ENCODE results near the gene SLC6A19.
"Not testable (repeated sequence)": the region's sequence is repeated elsewhere in the genome, so short reads cannot be mapped to it uniquely, and the experiment has no call there.

The SLC6A19 gene

GRCh38 chr5:1201327-1202025, at the start of gene SLC6A19:
SLC6A19 (plus strand) TSS chr5:1201595; CDS start chr5:1201651, 56 bp downstream.
- DNase-seq = no peak

DNA sequence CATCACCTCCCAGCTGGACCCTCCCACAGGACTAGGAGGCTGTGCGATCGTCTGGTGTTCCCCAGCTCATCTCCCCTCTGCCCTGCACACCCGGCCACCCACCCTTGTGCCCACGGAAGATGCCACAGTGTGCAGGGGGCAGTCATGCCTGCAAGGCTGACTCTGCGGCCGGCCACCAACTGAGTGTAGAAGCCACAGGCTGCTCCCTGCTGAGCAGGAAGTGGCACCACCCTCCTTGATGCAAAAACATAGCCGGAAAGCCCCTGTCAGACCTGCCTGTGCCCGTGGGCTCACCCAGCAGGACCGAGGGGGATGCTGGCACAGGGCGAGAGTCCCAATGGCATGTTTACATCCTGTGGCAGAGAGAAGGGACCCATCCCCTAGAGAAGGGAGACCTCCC, 49.2 kb upstream of the SLC6A19 start:
- no peak for DNase-seq

DNA sequence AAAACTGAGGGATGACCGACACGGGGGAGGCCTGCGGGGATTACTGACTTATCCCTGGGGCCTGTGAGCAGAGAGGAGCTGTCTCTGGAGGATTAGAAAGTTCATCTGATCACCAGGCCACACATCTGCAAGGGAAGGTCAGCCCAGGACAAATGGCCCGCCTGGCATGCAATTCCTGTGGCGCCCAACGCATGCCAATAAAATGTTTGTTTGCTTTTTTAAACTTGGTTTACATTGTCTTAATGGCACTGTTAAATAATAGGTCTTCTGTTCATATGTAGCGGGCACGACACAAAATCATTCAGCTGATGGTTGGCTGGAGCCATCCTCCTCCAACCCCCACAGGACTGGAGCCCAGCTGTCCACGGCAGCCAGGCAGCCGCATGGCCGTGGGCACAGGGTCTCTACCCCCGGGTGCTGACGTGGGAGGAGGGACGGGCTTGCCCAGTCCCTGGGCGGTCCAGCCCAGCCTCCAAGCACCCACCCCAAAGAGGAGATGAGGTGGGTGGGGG, 48.6 kb upstream of the SLC6A19 start:
- DNase-seq = no peak

GRCh38 chr5:1153428-1153827, 48.0 kb upstream of the SLC6A19 start:
- DNase-seq = no peak

DNA sequence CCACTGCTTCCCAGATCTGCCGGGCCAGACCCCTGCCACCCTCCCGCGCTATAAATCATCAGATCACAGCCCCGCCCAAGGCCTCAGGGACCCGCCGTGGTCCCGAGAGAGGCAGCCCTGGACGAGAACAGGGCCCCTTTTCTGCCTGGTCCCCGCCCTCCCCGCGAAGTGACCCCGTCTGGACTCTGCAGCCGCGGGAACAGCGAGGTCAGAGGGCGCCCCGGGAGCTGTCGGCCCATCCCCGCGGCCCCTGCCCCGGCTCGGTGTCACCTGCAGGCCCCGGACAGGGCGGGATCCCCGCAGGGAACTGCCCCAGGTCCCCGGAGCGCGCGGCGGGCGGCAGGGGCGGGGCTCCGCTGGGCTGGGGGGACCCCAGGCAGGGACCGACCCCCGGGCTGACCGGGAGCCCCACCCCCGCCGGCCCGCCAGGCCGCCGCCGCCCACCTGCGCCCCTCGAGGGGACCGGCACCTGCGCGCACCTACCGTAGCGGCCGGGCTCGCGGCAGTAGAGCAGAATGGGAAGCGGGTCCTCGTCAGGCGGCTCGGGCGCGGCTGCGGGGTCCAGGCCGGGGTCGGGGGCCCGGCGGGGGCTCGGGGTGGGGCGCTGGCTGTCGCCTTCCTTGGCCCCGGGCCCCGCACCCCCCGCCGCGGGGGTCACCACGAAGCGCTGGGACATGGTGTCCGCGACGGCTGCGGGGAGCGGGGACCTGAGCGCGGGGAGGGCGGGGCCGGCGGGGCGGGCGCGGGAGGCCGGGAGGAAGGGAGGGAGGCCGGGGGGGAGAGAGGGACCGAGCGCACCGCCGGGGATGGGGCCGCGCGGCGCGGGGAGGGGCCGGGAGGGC, 46.0 kb upstream of the SLC6A19 start:
- no peak for DNase-seq

DNA sequence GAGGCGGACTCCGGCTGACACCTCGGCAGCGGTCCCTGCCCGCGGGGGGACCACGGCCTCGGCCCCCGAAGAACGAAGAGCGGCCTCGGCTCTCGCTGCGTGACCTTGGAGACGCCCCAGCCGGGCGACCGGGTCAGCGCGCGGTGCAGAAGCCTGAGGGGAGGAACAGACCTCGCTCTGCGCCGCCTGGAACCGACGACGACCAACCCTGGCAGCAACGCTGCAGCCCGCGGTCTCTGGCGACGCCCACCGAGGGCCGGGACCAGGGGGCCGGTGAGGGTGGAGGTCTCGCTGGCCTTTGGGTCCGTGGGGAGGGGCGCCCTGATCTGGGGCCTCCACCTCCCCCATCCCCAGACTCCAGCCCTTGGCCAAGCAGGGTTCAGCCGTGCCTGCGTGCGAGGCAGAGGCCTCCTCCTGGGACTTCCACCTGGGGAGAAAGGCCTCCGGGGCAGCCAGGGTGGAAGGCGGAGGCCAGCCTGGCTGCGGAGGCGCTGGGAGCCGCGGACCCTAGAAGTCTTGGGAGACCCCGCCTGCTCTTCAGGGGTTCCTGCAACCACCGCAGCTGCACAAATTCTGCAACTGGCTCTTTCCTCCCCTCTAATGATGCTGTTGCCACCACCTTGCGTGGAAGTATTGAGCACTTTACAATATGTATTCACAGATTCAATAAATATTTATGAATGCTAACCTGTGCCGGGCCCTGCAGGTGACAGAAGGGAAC, 45.2 kb upstream of the SLC6A19 start:
- no peak for DNase-seq

DNA sequence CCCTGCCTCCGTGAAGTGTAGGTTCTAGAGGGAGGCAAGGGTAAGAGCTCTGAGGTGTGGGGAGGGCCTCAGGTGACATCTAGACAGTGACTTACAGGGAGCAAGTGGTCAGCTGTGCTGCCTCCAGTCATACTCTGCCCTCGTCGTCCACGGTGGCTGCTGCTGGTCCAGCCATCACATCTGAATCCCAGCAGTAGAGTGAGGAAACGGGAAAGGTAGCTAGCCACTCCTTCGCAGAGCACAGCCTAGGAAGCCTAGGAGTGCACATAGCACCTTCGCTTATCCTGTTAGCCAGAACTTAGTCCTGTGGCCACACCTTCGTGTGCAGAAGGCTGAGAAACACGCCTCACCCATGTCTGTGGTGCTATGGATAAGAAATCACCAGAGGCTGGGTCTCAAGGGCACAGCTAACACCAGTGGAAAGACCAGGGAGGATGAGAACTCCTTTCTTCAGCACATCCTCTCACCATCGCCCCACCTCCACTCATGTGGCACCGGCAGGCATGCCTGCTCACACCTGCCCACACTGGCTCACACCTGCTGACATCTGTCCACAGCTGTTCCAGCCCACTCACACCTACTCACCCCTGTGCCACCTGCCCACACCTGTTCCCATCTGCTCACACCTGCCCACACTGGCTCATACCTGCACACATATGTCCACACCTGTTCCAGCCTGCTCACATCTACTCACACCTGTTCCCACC, 44.5 kb upstream of the SLC6A19 start:
- DNase-seq = no peak

DNA sequence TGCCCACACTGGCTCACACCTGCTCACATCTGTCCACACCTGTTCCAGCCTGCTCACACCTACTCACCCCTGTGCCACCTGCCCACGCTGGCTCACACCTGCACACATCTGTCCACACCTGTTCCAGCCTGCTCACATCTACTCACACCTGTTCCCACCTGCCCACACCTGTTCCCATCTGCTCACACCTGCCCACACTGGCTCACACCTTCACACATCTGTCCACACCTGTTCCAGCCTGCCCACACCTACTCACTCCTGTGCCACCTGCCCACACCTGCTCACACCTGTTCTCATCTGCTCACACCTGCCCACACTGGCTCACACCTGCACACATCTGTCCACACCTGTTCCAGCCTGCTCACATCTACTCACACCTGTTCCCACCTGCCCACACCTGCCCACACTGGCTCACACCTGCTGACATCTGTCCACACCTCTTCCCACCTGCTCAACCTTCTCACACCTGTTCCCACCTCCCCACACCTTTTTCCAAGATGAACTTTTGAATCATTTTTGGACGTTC, 43.9 kb upstream of the SLC6A19 start:
- DNase-seq = not testable (repeated sequence)

GRCh38 chr5:1158647-1159340, 42.6 kb upstream of the SLC6A19 start:
- no peak for DNase-seq

DNA sequence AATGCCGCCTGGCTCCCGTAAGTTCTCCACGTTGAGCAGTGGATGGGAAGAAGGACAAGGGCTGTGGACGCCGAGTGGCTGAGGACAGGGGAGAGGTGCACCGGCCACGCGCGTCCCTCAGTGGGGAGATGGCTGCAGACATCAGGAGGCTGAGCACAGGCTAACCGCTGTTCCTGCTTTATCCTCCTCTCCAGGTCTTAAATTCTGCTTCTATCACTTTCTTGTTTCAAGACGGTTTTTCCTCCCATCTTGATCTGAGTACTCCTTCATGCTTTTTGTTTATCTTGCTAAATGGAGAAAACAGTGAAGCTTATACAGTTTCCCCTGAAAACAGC, 42.1 kb upstream of the SLC6A19 start:
- no peak for DNase-seq

- no peak for DNase-seq
Observed at GRCh38 chr5:1159774-1160406, 41.5 kb upstream of the SLC6A19 start.

DNA sequence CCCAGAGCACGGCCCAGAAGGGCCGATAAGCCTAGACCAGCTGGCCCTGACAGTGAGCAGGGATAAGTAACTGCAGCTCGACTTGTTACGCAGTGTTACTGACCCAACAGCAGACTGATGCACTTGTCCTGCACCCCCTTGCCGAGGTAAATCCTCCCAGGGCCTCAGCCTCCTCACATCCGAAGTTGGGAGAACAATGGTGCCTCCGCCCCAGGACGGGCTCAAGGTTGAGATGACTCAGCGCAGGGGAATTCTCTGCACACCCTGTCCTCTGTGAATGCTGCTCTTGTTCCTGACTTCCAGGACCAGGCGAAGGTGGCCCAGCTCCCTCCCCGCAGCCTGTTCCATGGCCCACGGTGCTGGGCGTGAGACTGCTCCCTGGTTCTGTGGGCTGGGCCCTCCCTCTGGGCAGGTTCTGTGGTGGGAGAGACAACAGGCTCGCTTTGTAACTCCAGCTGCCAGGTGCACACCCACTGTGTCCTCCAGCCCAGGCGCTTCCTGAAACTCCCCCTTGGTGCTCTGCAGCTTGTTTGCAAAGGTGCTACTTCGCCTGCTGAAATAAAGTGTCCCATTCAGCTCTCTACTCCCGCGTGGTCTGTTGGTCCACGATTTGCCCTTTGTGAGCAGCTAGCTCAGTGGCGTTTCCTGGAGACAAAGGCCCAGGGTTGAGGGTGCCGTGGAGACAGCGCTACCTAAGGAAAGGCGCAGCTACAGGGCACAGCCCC, 40.1 kb upstream of the SLC6A19 start:
- no peak for DNase-seq

DNA sequence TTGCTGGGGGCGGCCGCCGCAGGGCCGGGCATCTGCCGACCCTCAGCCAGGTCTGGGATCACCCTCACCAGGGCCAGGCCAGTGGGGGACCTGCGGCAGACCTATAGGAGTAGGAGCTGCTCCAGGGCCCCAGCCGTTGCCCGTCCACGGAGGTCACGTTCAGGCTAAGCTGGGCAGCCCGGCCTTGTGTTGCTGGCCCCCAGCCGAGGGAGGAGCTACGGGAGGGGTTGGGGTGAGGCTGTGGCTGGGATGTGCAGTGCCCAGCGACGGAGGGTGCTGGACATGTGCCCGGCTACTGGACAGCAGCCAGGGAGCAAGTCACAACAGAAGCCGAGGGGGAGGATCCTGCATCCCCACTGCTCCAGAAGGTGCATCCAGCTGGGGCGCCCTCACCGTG, 39.6 kb upstream of the SLC6A19 start:
- DNase-seq = no peak

DNA sequence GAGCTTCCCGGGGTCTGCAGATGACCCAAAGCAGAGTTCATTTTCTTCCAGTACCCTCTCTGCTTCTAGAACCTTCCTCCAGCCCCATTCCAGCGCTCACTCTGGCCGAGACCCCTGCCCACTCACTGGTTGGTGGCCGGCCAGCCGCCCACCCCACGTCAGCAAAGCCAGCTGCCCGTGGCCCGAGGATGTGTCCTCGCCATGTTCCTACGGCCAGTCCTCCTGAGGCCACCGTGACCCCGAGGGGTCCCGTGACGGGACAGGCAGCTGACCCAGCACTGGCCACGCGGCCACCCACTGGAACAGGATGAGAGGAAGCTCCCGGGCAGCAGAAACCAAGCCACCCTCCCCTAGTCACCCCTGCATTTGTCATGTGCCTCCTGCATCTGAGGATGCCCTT, 39.1 kb upstream of the SLC6A19 start:
- no peak for DNase-seq

DNA sequence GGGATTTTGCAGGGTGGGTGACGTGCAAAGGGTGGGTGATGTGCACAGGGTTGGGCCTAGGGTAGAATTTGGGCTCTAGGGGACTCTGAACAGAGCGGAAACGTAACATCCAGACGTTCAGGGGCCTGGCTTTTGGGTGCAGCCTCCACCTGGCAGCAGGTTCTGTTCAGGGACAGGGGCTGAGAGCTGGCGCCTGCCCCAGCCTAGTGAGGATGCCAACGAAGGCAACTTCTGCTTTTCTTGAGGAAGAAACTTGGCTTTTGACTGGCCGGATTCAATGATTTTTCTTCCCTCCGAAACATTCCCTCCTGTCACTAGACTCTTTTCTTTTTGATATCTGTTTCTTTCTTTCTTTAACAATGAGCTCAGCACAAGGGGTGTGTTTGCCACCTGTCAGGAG, 38.6 kb upstream of the SLC6A19 start:
- no peak for DNase-seq

- DNase-seq = no peak
Observed at GRCh38 chr5:1163366-1163765, 38.0 kb upstream of the SLC6A19 start.

DNA sequence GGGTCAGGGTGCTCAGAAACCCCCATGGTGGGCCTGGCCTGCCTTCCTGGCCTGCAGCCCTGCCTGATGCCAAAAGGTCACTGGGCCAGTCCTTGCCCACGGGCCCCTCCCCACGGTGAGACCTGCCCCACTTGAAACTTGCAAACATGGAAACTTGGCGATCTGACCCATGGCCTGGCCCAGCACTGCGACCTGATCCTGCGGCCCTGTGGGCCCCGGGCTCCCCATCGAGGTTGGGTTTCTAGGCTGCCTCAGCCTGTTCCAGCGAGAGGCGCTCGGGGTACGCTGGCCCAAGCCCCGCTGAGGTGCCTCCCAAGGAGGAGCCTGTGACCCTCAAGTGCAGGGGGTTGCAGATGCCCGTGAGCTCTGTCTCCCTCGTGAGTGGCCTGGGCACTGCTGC, 37.5 kb upstream of the SLC6A19 start:
- no peak for DNase-seq

DNA sequence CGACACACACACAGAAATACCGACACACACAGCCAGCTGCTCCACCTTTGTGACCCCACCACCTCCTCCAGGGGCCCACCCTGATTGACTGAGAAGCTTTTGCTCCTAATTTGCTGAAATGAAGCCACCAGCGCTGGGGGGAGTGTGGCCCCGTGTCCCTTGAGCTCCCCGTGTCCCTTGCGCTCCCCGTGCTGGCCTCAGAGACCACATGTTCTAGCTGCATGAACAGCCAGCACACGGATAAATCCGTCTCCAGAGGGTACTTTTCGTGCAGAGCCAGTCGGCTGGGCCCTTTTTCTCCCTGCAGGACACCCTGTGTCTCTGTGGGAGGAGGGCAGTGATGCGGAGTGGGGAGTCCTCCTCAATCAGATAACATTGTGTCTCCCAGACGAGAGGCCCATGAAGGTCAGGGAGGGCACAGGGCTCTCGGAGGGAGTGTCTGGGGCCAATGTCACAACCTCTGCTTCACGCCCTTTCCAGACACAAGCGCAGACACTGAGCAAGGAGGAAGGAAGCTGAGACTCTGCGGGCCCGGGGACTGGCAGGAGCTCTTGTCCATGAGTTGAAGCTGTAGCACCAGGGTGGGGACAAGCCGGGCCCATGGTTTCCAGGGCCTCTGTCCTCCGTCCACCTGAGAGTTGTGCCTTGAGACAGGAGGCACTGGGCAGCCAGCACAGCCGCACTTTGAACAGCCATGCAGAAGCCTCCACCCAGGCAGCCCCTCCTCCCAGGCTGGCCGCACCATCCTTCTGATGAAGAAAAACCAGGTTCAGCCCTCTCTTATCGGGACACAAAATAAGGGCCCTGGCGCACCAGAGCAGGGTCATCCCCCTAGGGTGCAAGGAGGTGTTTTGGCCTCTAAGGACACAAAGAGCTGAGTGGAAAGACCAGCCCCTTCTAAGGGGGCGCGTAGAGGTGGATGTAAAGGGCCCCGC, 36.4 kb upstream of the SLC6A19 start:
- DNase-seq = no peak

DNA sequence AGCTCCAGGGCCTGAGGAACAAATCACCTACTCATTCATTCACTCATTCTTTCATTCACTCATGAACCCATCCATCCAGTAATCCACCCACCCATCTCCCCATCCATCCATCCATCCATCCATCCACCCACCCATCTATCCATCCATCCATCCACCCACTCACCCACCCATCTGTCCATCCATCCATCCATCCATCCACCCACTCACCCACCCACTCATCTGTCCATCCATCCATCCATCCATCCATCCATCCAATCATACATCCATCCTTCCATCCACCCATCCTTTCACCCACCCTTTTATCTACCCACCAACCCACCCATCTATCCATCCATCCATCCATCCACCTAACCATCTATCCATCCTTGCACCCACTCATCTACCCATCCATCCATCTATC, 35.5 kb upstream of the SLC6A19 start:
- DNase-seq = no peak

DNA sequence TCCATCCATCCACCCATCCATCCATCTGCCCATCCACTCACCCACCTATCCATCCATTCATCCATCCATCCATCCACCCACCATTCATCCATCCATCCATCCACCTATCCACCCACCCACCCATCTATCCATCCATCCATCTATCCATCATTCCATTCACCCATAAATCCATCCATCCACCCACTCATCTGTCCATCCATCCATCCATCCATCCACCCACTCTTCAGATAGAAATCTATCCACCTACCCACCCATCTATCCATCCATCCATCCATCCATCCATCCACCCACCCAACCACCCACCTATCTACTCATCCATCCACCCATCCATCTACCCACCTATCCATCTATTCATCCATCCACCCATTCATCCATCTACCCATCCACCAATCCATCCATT, 35.0 kb upstream of the SLC6A19 start:
- DNase-seq = no peak
